HCT116 (cell line): ENCODE results near the gene IFITM1. TPM values are rescaled to one million over a fixed set of nuclear protein-coding genes. Genes with fewer than 3 reads are reported as not detected.

Experiments
- ATAC-seq: fragments of 200-7000 bp; cut with Tn5 transposase; 2 replicates; pipeline ENCODE4 v1.9.1; 2020; ENCODE audit warnings: mild to moderate bottlenecking, moderate library complexity
- BruUV-seq: library from RNA; stranded (reverse); fragments of 400-500 nt; replicated peaks from 2 replicates; lab custom pipeline; 2021; lab: Mats Ljungman, UMichigan
- CTCF ChIA-PET: fragments of 300-600 bp; sonication (Branson Sonifier 250); formaldehyde crosslinking; loops from one replicate; lab custom pipeline; 2021; ENCODE audit warnings: antibody characterized with exemption; lab: Charles Lee
- POLR2A ChIA-PET: fragments of 300-600, 350-600 bp; sonication (Branson Sonifier 250); formaldehyde crosslinking; loops from one replicate; lab custom pipeline; 2021; ENCODE audit warnings: antibody characterized with exemption; lab: Charles Lee
- RAD21 ChIA-PET, 2 experiments: fragments of 300-600 bp; sonication (Branson Sonifier 250); formaldehyde crosslinking; loops; one replicate each; lab custom pipeline; 2023; ENCODE audit warnings: low total read pairs in 2 of 2; ENCODE audit not compliant: uncharacterized antibody in 2 of 2, unreplicated experiment in 2 of 2, low non-redundant PET in 1 of 2; lab: Charles Lee
- DNase-seq: peaks from one replicate; pipeline ENCODE4 v3.0.0-alpha.2; 2010; ENCODE audit warnings: low read depth, low spot score
- H2AFZ ChIP-seq: fragments of 200-600 bp; shearing (Covaris generic), sonication (generic); 2 replicates; pipeline ENCODE4 v1.6.1; 2017; ENCODE audit warnings: low read depth, mixed run types, mixed read lengths, antibody characterized with exemption, low read length; ENCODE audit not compliant: poor library complexity, severe bottlenecking
- H3K27ac ChIP-seq: 2 replicates; pipeline ENCODE4 v1.5.1; 2012; ENCODE audit warnings: low read depth, low read length
- H3K27me3 ChIP-seq: fragments of 200-600 bp; sonication (generic); 2 replicates; pipeline ENCODE4 v1.6.1; 2016; ENCODE audit warnings: mixed run types, low read length, mixed read lengths; ENCODE audit not compliant: insufficient read depth
- H3K36me3 ChIP-seq, 2 experiments: fragments of 200-500 bp in 1 of 2; fragments of 200-600 bp in 1 of 2; sonication (Bioruptor generic) in 1 of 2; sonication (generic) in 1 of 2; 2 replicates each; pipeline versions ENCODE4 v1.5.1 to v1.6.1; 2014 to 2016; ENCODE audit warnings: low read length in 2 of 2, inconsistent platforms in 1 of 2, mixed read lengths in 1 of 2, mixed run types in 1 of 2; ENCODE audit not compliant: insufficient read depth in 2 of 2, control insufficient read depth in 1 of 2
- H3K4me1 ChIP-seq, 2 experiments: fragments of 200-600 bp in 1 of 2; sonication (generic) in 1 of 2; 2 replicates each; pipeline versions ENCODE4 v1.5.1 to v1.6.1; 2012 to 2017; ENCODE audit warnings: low read length in 2 of 2, inconsistent platforms in 1 of 2, mild to moderate bottlenecking in 1 of 2, mixed read lengths in 1 of 2, mixed run types in 1 of 2, moderate library complexity in 1 of 2; ENCODE audit not compliant: insufficient read depth in 2 of 2, control insufficient read depth in 1 of 2
- H3K4me2 ChIP-seq: fragments of 200-600 bp; sonication (generic); 2 replicates; pipeline ENCODE4 v1.6.1; 2017; ENCODE audit warnings: mixed run types, low read length, mixed read lengths
- H3K4me3 ChIP-seq, 2 experiments: fragments of 200-600 bp in 1 of 2; sonication (generic) in 1 of 2; replicated peaks in 1 of 2; 2 replicates each; pipeline ENCODE4 v1.5.1; 2011 to 2016; ENCODE audit warnings: low read length in 2 of 2, control low read depth in 1 of 2, low read depth in 1 of 2, mild to moderate bottlenecking in 1 of 2, mixed read lengths in 1 of 2, mixed run types in 1 of 2
- H3K79me2 ChIP-seq: fragments of 200-600 bp; sonication (generic); 2 replicates; pipeline ENCODE4 v1.6.1; 2017; ENCODE audit warnings: mild to moderate bottlenecking, mixed run types, low read length, moderate library complexity, mixed read lengths; ENCODE audit not compliant: insufficient read depth
- H3K9ac ChIP-seq: fragments of 200-600 bp; sonication (generic); 2 replicates; pipeline ENCODE4 v1.6.1; 2016; ENCODE audit warnings: low read length, mixed read lengths
- H3K9me2 ChIP-seq: fragments of 200-600 bp; sonication (generic), shearing (Covaris generic); 2 replicates; pipeline ENCODE4 v1.6.1; 2017; ENCODE audit warnings: mixed run types, mild to moderate bottlenecking, moderate library complexity; ENCODE audit not compliant: insufficient read depth
- H3K9me3 ChIP-seq, 2 experiments: fragments of 200-500 bp in 1 of 2; fragments of 200-600 bp in 1 of 2; sonication (Bioruptor generic) in 1 of 2; sonication (generic) in 1 of 2; 2 replicates each; pipeline ENCODE4 v1.6.1; 2014 to 2017; ENCODE audit warnings: low read length in 2 of 2, mixed read lengths in 2 of 2, inconsistent platforms in 1 of 2, low read depth in 1 of 2, mild to moderate bottlenecking in 1 of 2, mixed run types in 1 of 2, moderate library complexity in 1 of 2; ENCODE audit not compliant: control insufficient read depth in 1 of 2, insufficient read depth in 1 of 2
- H4K20me1 ChIP-seq: fragments of 200-600 bp; sonication (generic), shearing (Covaris generic); 2 replicates; pipeline ENCODE4 v1.6.1; 2017; ENCODE audit warnings: mixed run types, mild to moderate bottlenecking, moderate library complexity; ENCODE audit not compliant: insufficient read depth
- CEBPB ChIP-seq: IDR thresholded peaks from 2 replicates; pipeline ENCODE4 v1.6.1; 2012; ENCODE audit warnings: low read depth
- EGR1 ChIP-seq: IDR thresholded peaks from 2 replicates; pipeline ENCODE4 v1.6.1; 2012; ENCODE audit warnings: low read depth
- ELF1 ChIP-seq: IDR thresholded peaks from 2 replicates; pipeline ENCODE4 v1.6.1; 2012; ENCODE audit warnings: low read depth, borderline replicate concordance
- EZH2 ChIP-seq: fragments of 200-600 bp; sonication (generic); IDR thresholded peaks from 2 replicates; pipeline ENCODE4 v1.6.1; 2017; ENCODE audit warnings: antibody characterized with exemption, mixed run types
- JUND ChIP-seq: IDR thresholded peaks from 2 replicates; pipeline ENCODE4 v1.6.1; 2012
- POLR2AphosphoS5 ChIP-seq: IDR thresholded peaks from 2 replicates; pipeline ENCODE4 v1.6.1; 2011; ENCODE audit warnings: mild to moderate bottlenecking, low read depth, low read length, moderate library complexity
- SP1 ChIP-seq: IDR thresholded peaks from 2 replicates; pipeline ENCODE4 v1.6.1; 2012; ENCODE audit warnings: low read depth
- SRF ChIP-seq: IDR thresholded peaks from 2 replicates; pipeline ENCODE4 v1.6.1; 2012; ENCODE audit warnings: low read depth
- TCF7L2 ChIP-seq: IDR thresholded peaks from 2 replicates; pipeline ENCODE4 v1.7.0; 2011; ENCODE audit warnings: borderline replicate concordance, inconsistent platforms; ENCODE audit not compliant: insufficient read depth, insufficient read length; ENCODE audit errors: extremely low read depth
- YY1 ChIP-seq: IDR thresholded peaks from 2 replicates; pipeline ENCODE4 v1.6.1; 2011; ENCODE audit warnings: low read length, low read depth, moderate library complexity, mild to moderate bottlenecking; ENCODE audit not compliant: insufficient replicate concordance; ENCODE audit errors: extremely low read depth
- ZFX ChIP-seq: fragments of 450-650 bp; IDR thresholded peaks from 2 replicates; pipeline ENCODE4 v1.6.1; 2017
- ZNF274 ChIP-seq: fragments of 200-500 bp; sonication (Bioruptor generic); IDR thresholded peaks from 2 replicates; pipeline ENCODE4 v1.6.1; 2014; ENCODE audit warnings: mild to moderate bottlenecking, low read depth, low read length, inconsistent platforms
- intact Hi-C: fragments of 100-400 bp; cut with micrococcal nuclease; formaldehyde crosslinking; loops from 2 replicates; pipeline ENCODE4 v1.10.0; 2022
- total RNA-seq: library from RNA; stranded (reverse); gene quantifications from one replicate; pipeline ENCODE4 v1.2.1, GENCODE V29; 2021; ENCODE audit not compliant: unreplicated experiment
- TF ChIP-seq, protein P1 (sequence below): IDR thresholded peaks from 2 replicates; pipeline ENCODE4 v1.6.1; 2012
- TF ChIP-seq, protein P2 (sequence below), 3 experiments: fragments of 200-600 bp in 1 of 3; sonication (generic) in 1 of 3; IDR thresholded peaks in 2 of 3; conservative IDR thresholded peaks in 1 of 3; 2 replicates each; pipeline ENCODE4 v1.5.1; 2012 to 2017; ENCODE audit warnings: low read depth in 2 of 3, low read length in 2 of 3, antibody characterized with exemption in 1 of 3, borderline replicate concordance in 1 of 3, control low read depth in 1 of 3, mild to moderate bottlenecking in 1 of 3, mixed read lengths in 1 of 3, mixed run types in 1 of 3, moderate library complexity in 1 of 3; ENCODE audit not compliant: insufficient read depth in 1 of 3
- TF ChIP-seq, protein P3 (sequence below): IDR thresholded peaks from 2 replicates; pipeline ENCODE4 v1.6.1; 2012

Gene IFITM1
- total RNA-seq, 1 experiment from 2014 or later, result 6.1 TPM

DNA sequence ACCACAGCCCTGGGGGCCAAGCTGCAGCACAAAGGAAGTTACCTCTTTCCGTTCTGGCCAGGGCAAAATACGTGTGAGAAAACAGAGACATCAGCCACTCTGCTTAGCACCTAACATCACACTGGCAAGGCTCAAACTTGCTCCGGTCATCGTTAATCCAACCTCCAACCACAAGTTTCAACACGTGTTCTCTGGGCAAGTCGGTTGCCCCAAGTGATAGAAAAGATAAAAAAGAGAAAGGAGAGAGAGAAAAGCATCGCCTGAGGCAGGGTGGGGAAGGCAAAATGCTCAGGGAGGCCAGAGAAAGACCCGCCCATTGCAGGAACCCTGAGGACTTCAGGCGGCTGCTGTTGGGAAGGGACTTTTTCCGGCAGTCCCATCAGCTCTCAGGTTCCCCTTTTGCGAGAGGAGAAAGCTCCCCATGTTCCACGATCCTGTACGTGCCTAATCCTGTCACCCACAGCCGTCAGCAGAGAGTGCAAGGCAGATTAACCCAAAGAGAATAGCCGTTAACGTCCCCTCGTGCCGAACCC is 36.9 kb downstream of the IFITM1 start:
- Histone ChIP-seq H3K36me3 (no peaks in the 10 kb centered on the region), H2AFZ (no peak overlapping the region), H3K4me3 (no peak overlapping the region), H3K9me2 (no peaks in the 10 kb centered on the region), H3K9me3 (no peaks in the 10 kb centered on the region), H3K79me2 (no peaks in the 10 kb centered on the region), H3K27ac (no peak overlapping the region), H4K20me1 (no peaks in the 10 kb centered on the region), H3K9ac (no peak overlapping the region), H3K4me2 (no peak overlapping the region), H3K4me1 (peaks cover 12% of the 10 kb centered on the region in 2 experiments), H3K27me3 (no peaks in the 10 kb centered on the region)
- no TSS peak for BruUV-seq
- CTCF ChIA-PET, result no interaction called here
- intact Hi-C loops, result no loop called here
- RAD21 ChIA-PET, result no interaction called here
- ATAC-seq, result no peak
- TF ChIP-seq CEBPB (no peak), EZH2 (no peak), JUND (no peak), ZNF274 (no peak), EGR1 (no peak), POLR2AphosphoS5 (no peak), ELF1 (no peak), YY1 (no peak), SP1 (no peak), TCF7L2 (no peak), ZFX (no peak), SRF (no peak)
- TF ChIP-seq, protein P1, sequence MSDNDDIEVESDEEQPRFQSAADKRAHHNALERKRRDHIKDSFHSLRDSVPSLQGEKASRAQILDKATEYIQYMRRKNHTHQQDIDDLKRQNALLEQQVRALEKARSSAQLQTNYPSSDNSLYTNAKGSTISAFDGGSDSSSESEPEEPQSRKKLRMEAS, result no peak
- TF ChIP-seq, protein P2, sequence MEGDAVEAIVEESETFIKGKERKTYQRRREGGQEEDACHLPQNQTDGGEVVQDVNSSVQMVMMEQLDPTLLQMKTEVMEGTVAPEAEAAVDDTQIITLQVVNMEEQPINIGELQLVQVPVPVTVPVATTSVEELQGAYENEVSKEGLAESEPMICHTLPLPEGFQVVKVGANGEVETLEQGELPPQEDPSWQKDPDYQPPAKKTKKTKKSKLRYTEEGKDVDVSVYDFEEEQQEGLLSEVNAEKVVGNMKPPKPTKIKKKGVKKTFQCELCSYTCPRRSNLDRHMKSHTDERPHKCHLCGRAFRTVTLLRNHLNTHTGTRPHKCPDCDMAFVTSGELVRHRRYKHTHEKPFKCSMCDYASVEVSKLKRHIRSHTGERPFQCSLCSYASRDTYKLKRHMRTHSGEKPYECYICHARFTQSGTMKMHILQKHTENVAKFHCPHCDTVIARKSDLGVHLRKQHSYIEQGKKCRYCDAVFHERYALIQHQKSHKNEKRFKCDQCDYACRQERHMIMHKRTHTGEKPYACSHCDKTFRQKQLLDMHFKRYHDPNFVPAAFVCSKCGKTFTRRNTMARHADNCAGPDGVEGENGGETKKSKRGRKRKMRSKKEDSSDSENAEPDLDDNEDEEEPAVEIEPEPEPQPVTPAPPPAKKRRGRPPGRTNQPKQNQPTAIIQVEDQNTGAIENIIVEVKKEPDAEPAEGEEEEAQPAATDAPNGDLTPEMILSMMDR (IDR thresholded peaks at IDR 0.05 in 2 of 3, conservative IDR thresholded peaks at IDR 0.05 in 1 of 3; ENCODE audit: borderline replicate concordance in 1 of 3, insufficient read depth in 1 of 3, low read depth in 2 of 3, low read length in 2 of 3), result no peak
- TF ChIP-seq, protein P3, sequence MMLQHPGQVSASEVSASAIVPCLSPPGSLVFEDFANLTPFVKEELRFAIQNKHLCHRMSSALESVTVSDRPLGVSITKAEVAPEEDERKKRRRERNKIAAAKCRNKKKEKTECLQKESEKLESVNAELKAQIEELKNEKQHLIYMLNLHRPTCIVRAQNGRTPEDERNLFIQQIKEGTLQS, result no peak
- POLR2A ChIA-PET, result no interaction called here
- no peak for DNase-seq
